Femur (tissue), 1 donor: ENCODE data around the gene C1orf21.
A peak's percentile ranks its signal among the peaks of the same experiment; 100 is the strongest.

Source experiments
- DNase-seq: peaks from one replicate; pipeline ENCODE4 v3.0.0-alpha.2; 2017

Gene C1orf21

DNA sequence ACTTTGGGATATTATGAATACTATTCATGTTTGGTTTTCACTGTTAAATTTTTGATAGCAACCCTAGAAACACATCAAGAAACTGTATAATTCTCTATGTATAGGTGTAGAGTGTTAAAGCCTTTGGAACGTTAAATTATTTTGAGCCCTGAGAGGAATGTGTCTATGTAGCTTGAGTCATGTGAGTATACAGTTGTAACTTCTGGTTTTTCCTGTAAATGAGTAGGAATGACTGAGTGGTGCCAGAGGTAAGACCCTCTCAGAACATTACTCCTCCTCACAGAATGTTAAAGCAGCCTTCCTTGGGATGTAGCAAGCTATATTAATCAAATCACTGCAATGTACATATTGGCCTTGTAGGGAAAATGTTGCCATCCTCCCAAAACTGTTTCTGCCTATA, 69.0 kb downstream of the C1orf21 start:
- no peak for DNase-seq

DNA sequence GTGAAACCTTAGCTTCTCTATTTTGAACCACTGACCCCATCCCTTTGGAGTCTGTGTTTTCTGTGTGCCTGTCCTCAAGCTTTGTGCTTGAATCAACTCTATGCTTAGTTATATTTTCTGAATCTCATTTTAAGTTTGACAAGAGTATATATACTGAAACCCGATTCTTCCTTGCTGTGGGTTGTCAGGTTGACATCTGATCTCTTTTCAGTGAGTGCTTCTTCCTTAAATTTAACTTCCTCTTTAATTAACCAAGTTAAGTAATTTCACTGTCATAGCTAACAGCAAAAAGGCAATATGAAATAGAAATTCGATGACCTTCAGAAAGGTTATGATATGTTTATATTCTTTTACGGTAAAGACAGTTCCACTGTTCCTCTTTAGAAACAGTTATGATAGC, 69.4 kb downstream of the C1orf21 start:
- DNase-seq: no peak

DNA sequence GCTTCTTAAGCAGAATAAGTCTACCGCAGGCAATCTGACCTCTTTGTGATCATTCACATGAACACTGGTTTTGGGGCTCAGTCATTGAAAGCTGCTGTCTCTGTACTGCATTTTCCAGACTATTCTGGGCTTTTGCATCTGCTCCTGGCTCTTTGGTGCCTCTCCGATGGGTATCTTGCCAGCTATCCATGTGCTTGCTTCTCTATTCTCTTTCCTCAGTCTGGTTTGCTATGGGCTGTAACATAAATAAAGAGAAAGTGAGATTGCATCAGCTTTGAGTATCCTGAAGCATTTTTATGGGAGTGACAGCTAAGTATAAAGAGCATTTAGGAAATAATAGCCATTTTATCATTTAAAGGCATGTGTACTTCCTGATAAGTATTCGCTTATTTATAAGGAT, 70.7 kb downstream of the C1orf21 start:
- no peak for DNase-seq

DNA sequence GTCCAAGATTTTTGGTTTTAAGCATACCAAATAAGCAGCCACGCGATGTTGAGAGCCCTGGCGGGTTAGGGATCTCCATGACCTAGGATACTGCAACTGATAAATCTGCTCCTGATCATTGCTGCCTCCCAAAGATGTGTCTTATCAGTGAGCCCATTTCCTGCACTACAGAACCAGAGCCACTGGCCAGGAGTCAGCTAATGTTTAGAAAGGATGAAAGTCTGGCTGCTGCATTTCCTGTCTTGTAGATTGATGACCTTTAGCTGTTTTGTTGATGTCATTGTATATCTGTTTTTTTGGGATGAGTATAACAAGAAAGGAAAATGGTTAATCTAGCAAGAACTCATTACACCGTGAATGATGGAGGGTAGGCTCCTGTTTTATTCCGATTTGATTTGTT, 74.5 kb downstream of the C1orf21 start:
- no peak for DNase-seq

DNA sequence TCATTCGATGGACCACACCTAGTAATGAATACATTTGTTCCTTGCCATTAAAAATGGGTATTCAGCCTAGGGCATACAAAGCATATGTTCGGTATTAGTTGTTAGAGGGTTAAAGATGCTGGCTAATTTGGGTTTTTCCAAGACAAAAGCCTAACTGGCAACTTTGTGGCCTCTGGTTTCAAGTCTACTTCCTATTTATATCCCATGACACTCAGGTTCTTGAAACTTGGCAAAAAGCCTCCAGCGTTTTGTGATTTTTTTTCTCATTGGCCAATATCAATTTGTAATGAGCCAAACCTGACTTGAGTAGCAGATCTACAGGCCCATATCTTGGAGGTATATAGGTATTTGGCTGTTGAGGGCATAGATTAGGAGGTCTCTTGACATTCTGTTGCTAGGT, 75.3 kb downstream of the C1orf21 start:
- DNase-seq: no peak

DNA sequence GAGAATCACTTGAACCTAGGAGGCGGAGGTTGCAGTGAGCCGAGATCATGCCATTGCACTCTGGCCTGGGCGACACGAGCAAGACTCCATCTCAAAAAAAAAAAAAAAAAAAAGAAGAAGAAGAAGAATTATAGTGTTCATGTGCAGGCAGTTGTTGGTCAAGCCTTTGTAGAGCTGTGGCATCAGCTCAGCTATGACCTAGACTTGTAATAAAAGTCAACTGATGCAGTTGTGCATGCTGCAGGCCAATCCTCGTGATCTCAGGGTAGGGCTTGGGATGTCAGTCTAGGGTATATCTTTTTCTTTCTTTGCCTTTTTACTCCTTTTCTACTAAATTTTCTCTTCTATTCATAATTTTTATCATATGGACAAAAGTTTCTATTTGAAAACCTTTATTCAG, 76.2 kb downstream of the C1orf21 start:
- DNase-seq: no peak

DNA sequence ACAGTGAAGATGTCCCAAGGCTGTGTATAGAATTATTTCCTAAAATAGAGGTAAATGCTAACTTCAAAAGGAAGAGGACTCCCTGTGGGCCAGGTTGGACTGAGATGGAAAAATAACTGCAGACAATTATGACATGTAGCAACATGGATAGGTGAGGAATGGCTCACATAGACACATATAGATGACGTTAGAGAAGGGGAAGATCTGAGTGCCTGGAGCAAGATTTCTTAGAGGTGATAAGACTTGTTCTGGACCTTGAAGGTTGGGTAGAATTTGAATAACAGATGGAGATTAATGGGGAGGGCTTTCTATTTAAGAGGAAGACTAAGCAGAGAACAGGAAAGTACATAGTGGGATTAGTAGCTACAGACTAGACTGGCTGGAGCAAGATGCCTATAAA, 76.9 kb downstream of the C1orf21 start:
- DNase-seq: no peak

DNA sequence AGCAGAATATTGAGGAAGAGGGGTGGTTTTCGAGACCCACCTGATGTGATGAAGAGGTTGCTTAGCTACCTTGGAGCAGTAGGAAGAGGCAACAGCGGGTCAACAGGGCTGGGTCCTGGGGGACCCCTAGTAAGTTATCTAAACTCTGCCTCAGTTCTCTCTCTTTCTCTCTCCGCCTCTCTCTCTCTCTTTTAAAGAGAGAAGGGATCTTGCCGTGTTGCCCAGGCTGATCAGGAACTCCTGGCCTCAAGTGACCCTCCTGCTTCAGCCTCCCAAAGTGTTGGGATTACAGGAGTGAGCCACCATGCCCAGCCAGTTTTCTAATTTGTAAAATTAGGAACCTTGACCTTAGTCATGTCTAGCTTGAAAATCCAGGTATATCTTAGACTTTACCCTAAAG, 77.9 kb downstream of the C1orf21 start:
- DNase-seq: no peak

DNA sequence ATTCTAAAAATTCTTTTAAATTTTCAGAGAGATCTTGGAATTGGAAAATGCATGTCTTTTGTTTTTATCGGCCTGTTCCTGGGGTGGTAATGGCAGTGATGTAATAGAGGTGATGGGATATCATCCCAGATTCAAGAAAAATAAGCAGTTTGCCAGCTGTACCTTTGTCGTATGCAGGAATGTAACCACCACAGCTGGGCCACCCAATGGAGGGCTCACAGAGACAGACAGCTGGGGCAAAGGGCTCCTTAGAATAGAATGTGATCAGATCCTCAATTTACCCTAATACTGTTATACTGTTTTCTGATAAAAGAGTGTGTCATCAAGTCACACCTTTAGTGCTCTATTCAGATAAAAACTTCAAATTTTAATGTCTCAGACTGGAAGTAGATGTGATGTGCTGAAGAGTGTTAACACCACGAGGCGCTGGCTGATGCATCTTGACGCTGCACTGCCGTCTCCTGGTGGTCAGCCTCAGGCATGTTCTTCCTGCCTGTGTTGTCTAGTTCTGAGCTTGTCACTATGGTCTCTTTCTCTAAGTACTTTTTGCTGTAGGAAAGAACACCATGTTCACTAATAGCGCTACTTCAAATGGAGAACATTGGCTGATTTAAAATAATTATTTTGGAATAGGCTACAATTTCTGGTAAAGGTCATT, 78.8 kb downstream of the C1orf21 start:
- no peak for DNase-seq

DNA sequence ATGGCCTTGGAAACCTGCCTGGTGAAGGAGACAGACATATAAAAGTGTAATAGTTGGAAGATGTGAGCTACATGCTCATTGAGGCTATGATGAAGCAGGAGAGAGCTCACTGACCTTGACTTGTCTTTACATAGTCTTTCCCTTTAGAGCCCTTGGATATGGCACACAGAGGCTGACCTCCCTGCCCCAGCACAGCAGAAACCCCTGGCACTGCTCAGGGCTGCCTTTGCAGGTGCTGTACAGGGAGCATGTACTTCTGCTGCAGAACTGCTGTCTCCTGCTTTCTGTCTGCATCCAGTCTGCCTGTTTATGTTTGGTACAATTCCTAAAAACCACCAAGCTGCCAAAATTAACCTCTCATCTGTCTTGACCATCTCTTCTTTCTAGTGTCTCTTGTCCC, 80.5 kb downstream of the C1orf21 start:
- DNase-seq: no peak

DNA sequence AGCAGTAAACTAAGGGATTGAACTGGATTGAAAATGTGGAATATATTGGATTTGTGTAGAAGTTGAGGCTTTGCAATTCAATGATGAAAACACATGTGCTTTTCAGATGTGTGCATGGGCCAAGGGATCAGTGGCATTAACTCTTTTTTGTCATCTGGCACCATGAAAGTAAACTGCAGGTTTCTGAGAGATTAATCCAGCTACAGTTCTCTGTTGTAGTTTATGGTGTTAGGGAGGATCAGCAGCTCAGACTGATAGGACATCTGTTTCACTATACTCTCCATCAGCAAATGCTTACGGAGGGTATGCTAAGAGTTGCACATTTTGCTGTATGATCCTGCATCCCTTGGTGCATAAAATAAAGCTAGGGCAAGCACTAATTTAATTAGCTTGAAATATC, 82.6 kb downstream of the C1orf21 start:
- no peak for DNase-seq

DNA sequence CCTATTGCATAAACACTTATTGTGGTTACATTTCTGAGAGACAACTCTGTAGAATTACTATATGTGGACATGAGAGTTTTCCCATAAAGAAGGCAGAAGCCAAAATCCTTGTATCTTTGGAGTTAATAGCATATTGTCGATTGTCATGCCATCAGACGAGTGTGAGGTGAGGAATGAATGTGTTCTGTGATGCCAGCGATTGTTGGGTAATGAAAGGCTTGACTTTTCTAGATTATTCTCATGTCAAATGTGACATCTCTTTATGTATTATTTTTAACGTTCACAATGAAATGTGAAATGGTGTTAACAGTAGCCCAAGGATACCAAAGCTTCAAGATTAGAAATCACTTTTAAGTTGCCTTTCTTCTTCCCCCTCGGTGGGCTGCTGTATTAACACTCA, 84.9 kb downstream of the C1orf21 start:
- no peak for DNase-seq

DNA sequence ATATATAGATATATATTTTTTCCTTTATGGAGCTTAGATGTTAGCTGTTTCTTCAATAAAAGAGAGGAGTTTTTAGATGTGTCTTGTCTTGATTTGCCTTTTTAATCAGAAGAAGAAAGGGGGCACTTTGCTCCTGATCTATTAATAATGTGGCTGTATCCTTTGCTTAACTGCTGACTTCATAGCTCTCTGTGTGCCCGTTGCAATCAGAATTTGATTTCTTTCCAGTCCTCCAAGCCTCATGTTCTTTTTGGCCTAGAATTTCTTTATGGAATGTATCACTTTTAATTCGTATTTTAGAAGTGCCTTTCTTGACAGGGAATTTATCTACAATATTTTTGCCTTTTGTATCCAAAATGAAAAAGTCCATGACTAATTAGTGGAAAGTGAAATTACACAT, 85.3 kb downstream of the C1orf21 start:
- no peak for DNase-seq

DNA sequence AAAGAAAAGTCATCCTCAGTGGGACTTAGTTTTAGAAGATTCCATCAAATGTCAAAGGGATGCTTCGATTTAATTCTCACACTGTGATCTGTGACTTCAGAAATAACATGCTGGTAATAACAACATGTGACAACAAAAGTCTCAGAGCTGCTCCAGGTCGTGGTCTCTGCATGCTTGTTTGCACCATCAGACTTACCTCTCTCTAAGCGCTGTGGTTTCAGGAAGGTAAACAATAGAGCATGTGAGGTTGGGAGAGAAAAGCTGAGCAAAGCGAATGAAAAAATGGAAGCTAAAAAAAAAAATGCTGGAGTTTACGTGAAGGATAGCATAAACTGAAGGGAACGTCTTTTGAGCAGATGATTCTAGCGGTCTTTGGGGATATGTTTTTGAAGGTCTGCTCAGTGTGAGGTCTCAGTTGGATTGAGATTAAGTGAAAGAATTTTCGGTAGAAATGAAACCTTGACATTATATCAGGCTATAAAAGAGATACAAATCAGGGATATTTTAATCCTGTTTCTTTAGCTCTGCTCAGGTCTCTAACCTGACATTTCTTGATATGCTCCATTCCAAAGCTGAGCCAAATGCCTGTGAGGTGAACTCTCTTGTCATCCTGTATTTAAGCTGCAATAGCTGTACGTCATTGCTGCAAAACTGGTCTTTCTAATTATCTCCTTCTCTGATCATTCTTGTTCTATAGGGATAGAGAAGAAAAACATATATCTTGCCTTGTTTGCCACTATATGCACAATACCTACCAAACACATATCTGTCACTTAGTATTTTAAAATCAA, 86.5 kb downstream of the C1orf21 start:
- no peak for DNase-seq

DNA sequence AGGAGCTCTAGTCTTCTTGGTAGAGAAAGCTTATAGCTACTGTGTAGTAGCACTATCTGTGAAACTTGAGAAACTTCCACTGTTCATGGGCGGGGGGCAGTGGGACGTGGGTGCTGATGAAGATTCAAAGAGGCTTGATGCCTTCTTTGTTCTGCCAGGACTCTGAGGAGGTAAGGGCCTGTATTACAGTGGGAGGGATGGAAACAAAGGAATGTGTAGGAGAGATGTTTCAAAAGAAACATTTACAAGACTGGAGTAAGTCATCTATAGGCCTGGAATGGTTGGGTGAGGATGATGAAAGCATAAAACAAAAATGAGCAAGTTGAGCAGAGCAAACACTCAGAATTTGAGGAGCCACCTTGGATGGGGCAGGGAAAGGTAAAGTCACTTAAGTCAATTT, 89.4 kb downstream of the C1orf21 start:
- no peak for DNase-seq

DNA sequence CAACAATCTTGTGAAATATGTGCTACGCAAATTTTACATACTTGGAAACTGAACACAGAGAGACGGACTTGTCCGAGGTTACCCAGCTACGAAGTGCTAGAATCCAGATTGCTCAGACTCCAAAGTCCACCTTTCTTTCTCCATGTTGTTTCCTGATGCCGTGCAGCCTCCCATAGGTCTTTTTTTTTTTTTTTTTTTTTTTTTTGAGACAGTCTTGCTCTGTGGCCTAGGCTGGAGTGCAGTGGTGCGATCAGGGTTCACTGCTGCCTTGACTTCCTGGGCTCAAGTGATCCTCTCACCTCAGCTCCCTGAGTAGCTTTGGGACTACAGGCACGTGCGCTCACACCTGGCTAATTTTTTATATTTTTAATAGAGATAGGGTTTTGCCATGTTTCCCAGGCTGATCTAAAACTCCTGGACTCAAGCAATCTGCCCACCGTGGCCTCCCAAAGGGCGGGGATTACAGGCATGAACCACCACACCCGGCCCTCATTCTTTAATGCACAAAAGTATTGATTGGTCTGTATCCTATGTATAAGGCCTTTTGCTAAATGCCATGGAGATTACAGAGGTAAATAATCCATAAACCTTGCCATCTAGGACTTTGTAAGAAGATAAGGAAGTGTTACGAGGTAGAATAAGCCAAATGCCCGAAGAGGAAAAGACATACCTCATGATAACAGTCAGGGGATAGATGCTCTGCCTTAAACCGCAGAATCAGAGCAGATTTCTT, 92.8 kb downstream of the C1orf21 start:
- no peak for DNase-seq

DNA sequence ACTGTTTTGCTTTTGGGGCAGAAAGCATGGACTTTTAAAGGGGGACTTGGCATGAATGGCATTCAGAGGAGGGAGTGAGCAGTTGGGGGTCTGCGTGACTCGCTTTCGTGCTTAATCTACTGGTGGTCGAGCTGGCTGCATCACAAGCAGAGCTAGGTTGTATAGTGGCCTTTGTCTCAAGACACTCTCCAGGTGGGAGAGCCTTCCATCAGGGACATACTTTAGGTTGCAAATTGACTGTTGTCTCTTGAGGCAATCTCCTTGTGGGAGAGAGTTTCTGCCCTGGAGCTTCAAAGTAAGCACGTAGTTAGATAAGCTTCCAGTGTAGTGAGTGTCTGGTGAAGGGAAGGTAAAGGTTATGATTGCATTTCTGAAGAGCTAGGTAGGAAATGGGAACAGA, 93.9 kb downstream of the C1orf21 start:
- DNase-seq: no peak

DNA sequence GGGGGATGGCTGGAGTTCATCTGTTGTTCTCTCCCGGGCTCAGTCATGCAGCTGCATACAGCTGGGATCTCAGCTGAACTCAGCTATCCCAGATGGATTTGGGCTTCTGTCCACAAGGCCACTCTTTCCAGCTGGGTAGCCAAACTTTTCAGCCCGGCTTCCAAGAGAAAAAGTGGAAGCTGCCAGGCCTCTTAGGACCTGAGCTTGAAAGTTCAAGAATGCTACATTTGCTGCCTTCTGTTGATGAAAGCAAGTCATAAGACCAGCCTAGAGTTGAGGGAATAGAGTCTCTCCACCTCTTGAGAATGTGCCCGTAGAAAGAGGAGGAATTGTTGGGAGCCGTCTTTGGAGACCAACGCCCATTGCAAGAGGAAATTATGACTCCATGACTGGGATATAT, 95.3 kb downstream of the C1orf21 start:
- DNase-seq: peak; percentile 85

DNA sequence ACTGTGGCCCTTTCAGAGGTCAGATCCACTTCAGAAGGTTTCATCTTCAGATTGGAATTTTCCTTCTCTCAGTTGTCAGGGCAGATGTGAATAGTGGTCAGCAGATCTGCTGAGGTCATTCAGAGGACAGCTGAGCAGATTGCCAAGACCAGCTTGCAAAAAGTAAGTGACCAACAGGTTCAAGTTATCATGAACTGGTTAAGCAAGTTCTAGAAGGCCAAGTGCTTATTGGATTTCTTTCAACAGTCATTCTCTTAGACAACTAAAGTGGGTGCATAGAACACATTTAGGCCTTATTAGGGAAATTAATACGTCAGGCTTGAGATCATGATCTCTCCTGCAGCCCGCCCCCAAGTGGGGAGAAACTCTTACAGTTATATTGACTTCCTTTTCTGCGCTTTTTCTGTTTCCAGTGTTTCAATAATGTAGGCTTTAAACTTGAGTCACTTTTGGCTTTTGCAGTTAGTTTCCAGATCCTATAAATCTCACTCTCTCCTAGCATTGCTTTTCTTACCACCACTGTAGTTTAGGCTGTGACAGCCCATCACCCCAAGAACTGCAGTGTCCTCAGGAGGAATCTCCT, 96.4 kb downstream of the C1orf21 start:
- DNase-seq: peak; percentile 71

DNA sequence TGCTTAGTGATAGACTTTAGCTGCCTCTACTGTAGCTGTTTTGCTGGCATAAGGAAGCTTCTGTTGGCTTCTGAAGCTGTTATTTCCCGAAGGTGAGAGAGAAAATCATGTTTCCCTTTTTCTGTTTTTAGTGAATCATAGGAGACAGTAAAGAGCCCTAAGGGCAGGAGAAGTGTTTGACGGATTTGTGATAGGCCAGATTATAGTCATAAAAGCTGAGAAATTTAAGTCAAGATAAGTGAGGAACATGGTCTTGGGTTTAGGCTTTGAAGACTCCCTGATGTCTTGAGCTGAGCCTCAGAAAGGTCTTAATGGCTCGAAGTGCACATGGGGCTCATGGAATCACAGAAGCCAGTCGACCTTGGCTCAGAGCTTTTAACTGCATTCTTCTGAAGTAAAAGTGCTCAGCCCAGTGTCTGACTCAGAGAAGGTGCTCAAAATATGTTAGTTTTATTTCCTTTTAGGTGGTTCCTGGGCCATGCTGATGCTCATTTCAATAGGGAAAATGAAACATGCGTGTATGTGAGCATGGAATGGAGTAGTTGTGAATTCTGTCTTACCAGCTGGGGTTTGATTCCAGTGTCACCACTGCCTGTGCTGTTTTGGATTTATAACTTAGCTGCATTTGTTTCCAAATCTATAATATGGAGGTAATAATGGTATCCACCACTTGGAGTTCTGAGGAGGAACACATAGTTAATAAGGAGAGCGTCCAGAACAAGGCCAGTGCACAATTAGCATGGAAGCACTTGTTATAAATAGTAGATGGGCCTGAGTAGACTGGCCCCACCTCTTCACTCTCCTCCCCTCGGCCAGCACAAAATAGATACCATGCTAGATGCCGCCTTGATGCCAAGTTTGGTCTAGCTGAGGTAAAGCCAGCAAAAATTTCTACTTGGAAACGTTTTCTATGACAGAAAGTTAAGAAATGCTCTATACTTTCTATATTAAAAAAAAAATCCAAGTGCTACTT, 99.2 kb downstream of the C1orf21 start:
- DNase-seq: no peak

DNA sequence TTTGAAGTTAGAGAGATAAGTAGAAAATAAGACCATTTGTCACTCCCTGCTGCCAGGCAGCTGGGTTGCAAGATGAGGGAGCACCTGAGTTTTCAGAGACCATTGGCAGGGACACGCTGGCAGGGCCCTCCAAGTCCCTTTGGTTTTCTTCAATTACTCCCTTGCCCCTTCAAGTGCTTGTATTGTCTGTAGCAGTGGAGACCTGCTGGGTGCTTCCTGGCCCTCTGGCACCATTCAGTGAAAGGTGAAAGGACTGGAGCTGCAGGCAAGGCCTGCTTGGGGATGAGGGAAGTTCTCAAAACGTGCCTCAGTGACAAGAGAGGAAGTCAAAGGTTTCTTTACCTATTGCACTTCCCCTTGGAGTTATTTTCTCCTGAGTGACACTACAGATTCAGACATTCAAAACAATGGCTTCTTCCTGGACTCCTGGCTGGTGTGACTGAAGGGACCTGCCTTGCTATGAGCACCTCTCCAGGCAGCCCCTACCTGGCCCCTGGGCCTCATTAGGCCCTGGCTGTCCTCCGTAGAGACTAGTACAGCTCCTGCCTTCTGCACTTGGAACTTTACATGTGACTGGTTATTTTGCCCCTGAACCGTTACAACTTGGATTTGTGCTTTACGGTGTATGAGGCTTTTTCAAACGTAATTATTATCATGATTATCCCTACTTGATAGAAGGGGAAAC, 100.1 kb downstream of the C1orf21 start:
- no peak for DNase-seq
